Thoracic aorta endothelial cell (primary cell): ENCODE data around the gene MRGPRX1. TPM values are rescaled to one million over a fixed set of nuclear protein-coding genes. Genes with fewer than 3 reads are reported as not detected.

Experiments used
- total RNA-seq: library from RNA; depleted of rRNA; stranded (reverse); fragments of >200 nt; gene quantifications from 2 replicates; pipeline ENCODE4 v1.2.3, GENCODE V29; 2012

Gene MRGPRX1
- not detected in 2 replicates for total RNA-seq

DNA sequence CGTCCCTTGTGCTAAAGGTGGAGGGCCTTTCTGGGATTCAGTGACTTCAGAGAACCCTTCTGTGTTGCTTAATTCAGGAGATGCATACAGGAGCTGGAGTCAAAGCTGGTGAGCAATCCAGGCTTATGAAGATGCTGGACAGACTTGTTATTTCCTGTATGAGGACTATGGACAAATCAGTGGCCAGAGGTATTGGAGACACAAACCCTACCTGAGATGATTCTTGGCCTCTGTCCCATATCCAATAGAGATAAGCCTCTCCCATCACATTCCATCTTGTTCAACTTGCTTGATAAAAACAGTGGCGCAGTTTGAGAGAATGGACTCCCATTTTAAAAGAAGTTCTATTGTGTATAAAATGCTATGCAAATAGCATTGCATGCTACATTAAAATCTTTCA, at the start of gene MRGPRX1:
Gene MRGPRX1 (minus strand): TSS at position 101 of the 400 bp plus-strand sequence. CDS start 4,630 bp downstream, outside the sequence.

Other genes starting within 250 kb of the MRGPRX1 start
- 0.79 and 1.2 TPM in 2 replicates for gene TMEM86A, start 240.6 kb downstream of the MRGPRX1 start, total RNA-seq
- not detected in 2 replicates for gene IGSF22, start 213.2 kb downstream of the MRGPRX1 start, total RNA-seq
- not detected in 2 replicates for gene PTPN5, start 147.6 kb downstream of the MRGPRX1 start, total RNA-seq
- gene MRGPRX2, start 121.3 kb upstream of the MRGPRX1 start, total RNA-seq = not detected in 2 replicates
- 65.7 and 108 TPM in 2 replicates for gene ZDHHC13, start 177.8 kb upstream of the MRGPRX1 start, total RNA-seq